Right lobe of liver (tissue), 6 donors: ENCODE results near the gene SH2D7. TPM values are rescaled to one million over a fixed set of nuclear protein-coding genes. Genes with fewer than 3 reads are reported as not detected.
A peak's percentile ranks its signal among the peaks of the same experiment; 100 is the strongest.

Experiments used
- ATAC-seq, 4 donors: fragments of 200-7000 bp; cut with Tn5 transposase; one replicate each; pipeline ENCODE4 v1.9.1; 2020; ENCODE audit warnings: mild to moderate bottlenecking in 4 of 4, moderate library complexity in 4 of 4
- DNase-seq, 3 donors: peaks; one replicate each; pipeline ENCODE4 v3.0.0-alpha.2; 2020
- H3K27ac ChIP-seq, 3 donors: fragments of 200-600 bp; one replicate each; pipeline ENCODE4 v1.8.0; 2022
- H3K27me3 ChIP-seq, 2 donors: fragments of 200-600 bp; one replicate each; pipeline ENCODE4 v1.8.0; 2022
- H3K36me3 ChIP-seq, 4 donors: fragments of 200-600 bp; sonication (generic) in 1 of 4; one replicate each; pipeline versions ENCODE4 v1.5.1 to v1.8.0; 2017 to 2022; ENCODE audit warnings: control low read depth in 1 of 4
- H3K4me1 ChIP-seq, 4 donors: fragments of 200-600 bp; sonication (generic) in 1 of 4; one replicate each; pipeline versions ENCODE4 v1.5.1 to v1.8.0; 2017 to 2022; ENCODE audit warnings: control low read depth in 1 of 4
- H3K4me3 ChIP-seq, 3 donors: fragments of 200-600 bp; one replicate each; pipeline ENCODE4 v1.8.0; 2022
- H3K9me3 ChIP-seq, 4 donors: fragments of 200-600 bp; sonication (generic) in 1 of 4; one replicate each; pipeline versions ENCODE4 v1.5.1 to v1.8.0; 2017 to 2022; ENCODE audit warnings: control low read depth in 1 of 4
- CTCF ChIP-seq, 4 donors: fragments of 200-600 bp in 3 of 4; fragments of 450-650 bp in 1 of 4; IDR thresholded peaks; one replicate each; pipeline versions ENCODE4 v1.5.1 to v1.8.0; 2016 to 2022; ENCODE audit warnings: antibody characterized with exemption in 4 of 4, mild to moderate bottlenecking in 2 of 4
- POLR2A ChIP-seq: fragments of 450-650 bp; IDR thresholded peaks from one replicate; pipeline ENCODE4 v1.6.1; 2017; ENCODE audit warnings: antibody characterized with exemption, mild to moderate bottlenecking
- WGBS: methylation state at CpG from one replicate; pipeline ENCODE4 v1.1.6; 2018; ENCODE audit warnings: low coverage, low lambda C conversion rate; ENCODE audit not compliant: insufficient coverage; ENCODE audit errors: missing lambda C conversion rate; 5-methylcytosine and 5-hydroxymethylcytosine counted together
- intact Hi-C, 2 donors: fragments of 100-400 bp; cut with DNase I; formaldehyde crosslinking; loops; one replicate each; pipeline versions ENCODE4 v1.11.2 to v1.14.1; 2022
- long read RNA-seq: library from polyadenylated mRNA; unstranded; transcript quantifications from one replicate; pipeline ENCODE4 v2.0.0, GENCODE V29; 2019
- total RNA-seq, 6 experiments: library from RNA; depleted of rRNA in 2 of 6; stranded (reverse); fragments of >200 nt in 2 of 6; fragmentation: NEBNext Ultra II Directional in 3 of 6; extraction: Animal tissue kit (Norgen Biotek cat#: 25700) in 3 of 6; gene quantifications; one replicate each; pipeline versions ENCODE4 v1.1.0 to v1.2.4, GENCODE V29; 2016 to 2023
- donor health status: DM: no; HTN: yes; CAD: no.
- donor health status: DM: no; HTN: no; CAD: no.
- donor health status: DM: no; HTN: no; CAD: no.
- donor health status: DM: no; HTN: yes; CAD: no.
- donor health status: DM: no; HTN: yes; CAD: no.

Gene SH2D7
- total RNA-seq, result not detected
- long read RNA-seq, result 0 reads

- H3K27ac ChIP-seq, result no peak within 1 kb of the TSS
- no peak within 1 kb of the TSS for H3K4me3 ChIP-seq
- no peak for DNase-seq
- no peaks in the 10 kb centered on the region for H3K27me3 ChIP-seq
- ATAC-seq, result no peak
- H3K9me3 ChIP-seq, result no peaks in the 10 kb centered on the region
- peaks cover 0 to 14% (median 3%) of the 10 kb centered on the region in 4 donors for H3K4me1 ChIP-seq
- TF ChIP-seq CTCF (IDR thresholded peaks at IDR 0.05), result no peak
- no peak for TF ChIP-seq POLR2A
- H3K36me3 ChIP-seq, result no peaks in the 10 kb centered on the region
- intact Hi-C loops, result no loop called here
- no CpG with 5 or more reads among the region's 11 CpGs for WGBS
Observed at GRCh38 chr15:78092261-78093041, at the start of gene SH2D7. TSS of gene SH2D7 (plus strand) at chr15:78092561. CDS start at chr15:78092585, 24 bp downstream.

GRCh38 chr15:78044407-78045155 is 47.8 kb upstream of the SH2D7 start:
- peak in 2 of 4 donors; percentile 22 to 24 for ATAC-seq
- H3K9me3 ChIP-seq, result no peaks in the 10 kb centered on the region
- intact Hi-C loops, result no loop called here
- H3K4me3 ChIP-seq, result no peak overlapping the region
- H3K27ac ChIP-seq, result no peak overlapping the region
- H3K36me3 ChIP-seq, result peaks cover 0 to 19% (median 10%) of the 10 kb centered on the region in 4 donors
- peaks cover 0 to 16% (median 7%) of the 10 kb centered on the region in 4 donors for H3K4me1 ChIP-seq
- TF ChIP-seq CTCF (IDR thresholded peaks at IDR 0.05), result no peak
- no peaks in the 10 kb centered on the region for H3K27me3 ChIP-seq
- WGBS, result 57% methylated on average over 5 of the region's 5 CpGs
- DNase-seq, result peak in 1 of 3 donors; percentile 17

GRCh38 chr15:78045189-78045588 is 47.2 kb upstream of the SH2D7 start:
- Histone ChIP-seq H3K4me1 (peaks cover 0 to 16% (median 7%) of the 10 kb centered on the region in 4 donors), H3K9me3 (no peaks in the 10 kb centered on the region), H3K27me3 (no peaks in the 10 kb centered on the region), H3K36me3 (peaks cover 0 to 19% (median 10%) of the 10 kb centered on the region in 4 donors), H3K27ac (no peak overlapping the region), H3K4me3 (no peak overlapping the region)
- WGBS, result 40% methylated on average over 1 of the region's 1 CpG
- DNase-seq (no peak), ATAC-seq (no peak)
- TF ChIP-seq CTCF (IDR thresholded peaks at IDR 0.05) (no peak), POLR2A (no peak)
- intact Hi-C loops, result no loop called here

- Histone ChIP-seq H3K4me3 (no peak overlapping the region), H3K36me3 (peaks cover 0 to 19% (median 10%) of the 10 kb centered on the region in 4 donors), H3K4me1 (peaks cover 0 to 18% (median 11%) of the 10 kb centered on the region in 4 donors), H3K27ac (peak overlapping the region in 1 of 3 donors; percentile 12), H3K27me3 (no peaks in the 10 kb centered on the region), H3K9me3 (no peaks in the 10 kb centered on the region)
- DNase-seq, result peak in 1 of 3 donors; percentile 28
- intact Hi-C loops, result no loop called here
- peak; percentile 49 to 63 (median 55) for ATAC-seq
- TF ChIP-seq CTCF (IDR thresholded peaks at IDR 0.05) (no peak), POLR2A (no peak)
- WGBS, result 39% methylated on average over 5 of the region's 5 CpGs
Observed at GRCh38 chr15:78046796-78047341, 45.5 kb upstream of the SH2D7 start.
